Kidney epithelial cell (primary cell): ENCODE data around the gene PRICKLE4. TPM values are rescaled to one million over a fixed set of nuclear protein-coding genes. Genes with fewer than 3 reads are reported as not detected.
"Not testable (repeated sequence)": the region's sequence is repeated elsewhere in the genome, so short reads cannot be mapped to it uniquely, and the experiment has no call there.

Experiments
- DNase-seq: peaks from one replicate; pipeline ENCODE4 v3.0.0-alpha.2; 2010; ENCODE audit warnings: low read depth
- H3K27me3 ChIP-seq: 2 replicates; pipeline ENCODE4 v1.6.0; 2011; ENCODE audit warnings: low read length; ENCODE audit not compliant: control insufficient read depth, insufficient read depth
- H3K36me3 ChIP-seq: 2 replicates; pipeline ENCODE4 v1.5.1; 2011; ENCODE audit warnings: low read length; ENCODE audit not compliant: control insufficient read depth, insufficient read depth
- H3K4me3 ChIP-seq: 2 replicates; pipeline ENCODE4 v1.5.1; 2011; ENCODE audit warnings: low read depth, mild to moderate bottlenecking, control low read depth, low read length
- total RNA-seq: library from RNA; depleted of rRNA; stranded (reverse); fragments of >200 nt; gene quantifications from 2 replicates; pipeline ENCODE4 v1.2.3, GENCODE V29; 2015
- TF ChIP-seq, protein P1 (sequence below): IDR thresholded peaks from 2 replicates; pipeline ENCODE4 v1.5.1; 2011; ENCODE audit warnings: mild to moderate bottlenecking, moderate library complexity, low read length, control low read depth, inconsistent platforms; ENCODE audit not compliant: insufficient read depth, poor library complexity, severe bottlenecking

PRICKLE4 gene
- total RNA-seq, 1 donor from 2014 or later, result not detected

DNA sequence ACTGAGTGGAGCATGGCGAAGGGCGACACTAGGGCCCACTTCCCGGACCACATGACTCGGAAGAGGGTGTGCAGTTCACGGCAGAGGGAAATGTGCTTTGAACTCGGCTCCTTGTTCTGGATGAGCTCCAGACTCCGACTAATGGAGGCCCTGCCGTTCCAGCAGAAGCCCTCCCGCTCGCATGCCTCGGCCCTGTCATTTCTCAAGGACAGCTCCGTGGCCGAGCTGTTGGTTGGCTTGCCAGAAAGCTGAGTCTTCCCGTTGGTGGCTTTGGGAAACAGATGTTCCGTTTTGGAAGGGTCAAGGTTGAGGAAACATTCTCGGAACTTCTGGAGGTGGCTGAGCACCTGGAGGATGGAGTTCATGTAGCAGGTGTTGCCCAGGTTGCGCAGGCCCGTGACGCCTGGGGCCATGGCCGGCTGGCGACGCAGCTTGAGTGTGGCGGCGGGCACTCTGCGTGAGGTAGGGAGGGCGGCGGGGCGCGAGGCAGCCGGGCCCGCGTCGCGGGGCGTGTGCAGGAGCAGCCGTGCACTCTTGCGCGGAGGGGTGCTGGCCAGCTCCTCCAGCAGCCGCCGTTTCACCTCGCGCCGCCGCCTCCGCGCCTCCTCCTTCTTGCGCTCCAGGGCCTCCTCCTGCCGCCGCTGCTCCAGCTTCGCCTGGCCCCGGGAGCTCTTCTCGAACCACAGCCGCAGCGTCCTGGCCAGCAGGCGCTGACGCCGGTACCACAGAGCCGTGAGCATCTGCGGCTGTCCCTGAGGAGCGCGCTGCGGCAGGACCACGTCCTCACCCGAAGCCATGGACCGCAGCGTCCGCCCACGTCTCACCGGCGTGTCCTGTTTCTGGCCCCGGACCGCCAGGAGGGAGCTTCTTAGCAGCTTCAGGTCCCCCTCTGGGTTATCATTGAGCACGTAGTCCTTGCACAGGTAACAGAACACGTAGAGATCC lies 25.5 kb downstream of the PRICKLE4 start:
- Histone ChIP-seq H3K4me3 (no peak overlapping the region), H3K36me3 (no peaks in the 10 kb centered on the region), H3K27me3 (no peaks in the 10 kb centered on the region)
- TF ChIP-seq, protein P1, sequence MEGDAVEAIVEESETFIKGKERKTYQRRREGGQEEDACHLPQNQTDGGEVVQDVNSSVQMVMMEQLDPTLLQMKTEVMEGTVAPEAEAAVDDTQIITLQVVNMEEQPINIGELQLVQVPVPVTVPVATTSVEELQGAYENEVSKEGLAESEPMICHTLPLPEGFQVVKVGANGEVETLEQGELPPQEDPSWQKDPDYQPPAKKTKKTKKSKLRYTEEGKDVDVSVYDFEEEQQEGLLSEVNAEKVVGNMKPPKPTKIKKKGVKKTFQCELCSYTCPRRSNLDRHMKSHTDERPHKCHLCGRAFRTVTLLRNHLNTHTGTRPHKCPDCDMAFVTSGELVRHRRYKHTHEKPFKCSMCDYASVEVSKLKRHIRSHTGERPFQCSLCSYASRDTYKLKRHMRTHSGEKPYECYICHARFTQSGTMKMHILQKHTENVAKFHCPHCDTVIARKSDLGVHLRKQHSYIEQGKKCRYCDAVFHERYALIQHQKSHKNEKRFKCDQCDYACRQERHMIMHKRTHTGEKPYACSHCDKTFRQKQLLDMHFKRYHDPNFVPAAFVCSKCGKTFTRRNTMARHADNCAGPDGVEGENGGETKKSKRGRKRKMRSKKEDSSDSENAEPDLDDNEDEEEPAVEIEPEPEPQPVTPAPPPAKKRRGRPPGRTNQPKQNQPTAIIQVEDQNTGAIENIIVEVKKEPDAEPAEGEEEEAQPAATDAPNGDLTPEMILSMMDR, result no peak
- DNase-seq, result no peak

DNA sequence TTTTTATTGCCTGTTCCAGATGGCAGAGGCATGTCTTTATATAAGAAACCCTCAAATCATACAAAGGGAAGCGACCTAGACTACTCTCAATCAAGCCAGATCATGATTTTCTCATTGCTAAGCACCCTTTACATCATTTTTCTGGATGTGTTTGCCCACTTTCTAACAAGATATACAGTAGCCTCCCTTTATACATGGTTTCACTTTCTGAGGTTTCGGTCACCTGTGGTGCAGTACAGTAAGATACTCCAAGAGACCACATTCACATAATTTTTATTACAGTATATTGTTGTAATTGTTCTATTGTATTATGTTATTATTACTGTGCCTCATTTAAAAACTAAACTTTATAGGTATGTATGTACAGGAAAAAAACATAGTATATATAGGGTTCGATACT lies 30.5 kb downstream of the PRICKLE4 start:
- TF ChIP-seq, protein P1, result no peak
- H3K36me3 ChIP-seq, result no peaks in the 10 kb centered on the region
- H3K27me3 ChIP-seq, result no peaks in the 10 kb centered on the region
- no peak for DNase-seq
- H3K4me3 ChIP-seq, result no peak overlapping the region

DNA sequence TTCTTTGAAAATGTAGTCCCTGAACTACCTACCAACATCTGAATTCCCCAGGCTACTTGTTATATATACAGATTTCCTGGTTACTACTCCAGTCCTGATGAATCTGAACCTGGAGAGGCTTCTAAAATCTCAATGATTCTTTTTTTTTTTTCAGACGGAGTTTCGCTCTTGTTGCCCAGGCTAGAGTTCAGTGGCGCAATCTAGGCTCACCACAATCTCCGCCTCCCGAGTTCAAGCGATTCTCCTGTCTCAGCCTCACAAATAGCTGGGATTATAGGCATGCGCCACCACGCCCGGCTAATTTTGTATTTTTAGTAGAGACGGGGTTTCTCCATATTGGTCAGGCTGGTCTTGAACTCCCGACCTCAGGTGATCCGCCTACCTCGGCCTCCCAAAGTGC lies 31.4 kb downstream of the PRICKLE4 start:
- H3K4me3 ChIP-seq, H3K36me3 ChIP-seq, H3K27me3 ChIP-seq, DNase-seq: not testable (repeated sequence)

DNA sequence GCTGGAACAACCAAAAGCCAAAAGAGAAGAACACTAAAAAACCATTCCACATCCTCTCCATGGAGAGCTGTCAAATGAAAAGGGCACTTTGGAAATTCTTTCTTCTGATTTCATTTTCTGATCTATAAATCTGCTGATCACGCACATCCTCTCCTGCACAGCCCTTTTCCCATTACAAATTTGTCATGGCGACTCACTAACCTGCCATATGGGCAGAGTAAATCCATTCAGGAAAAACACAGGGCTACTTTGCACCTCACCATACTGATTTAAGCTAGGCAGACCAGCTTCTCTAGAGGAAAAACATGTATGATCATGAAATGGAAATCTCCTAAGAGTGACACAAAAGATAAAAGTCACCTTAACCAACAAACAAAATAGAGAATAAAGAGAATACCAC lies 32.9 kb downstream of the PRICKLE4 start:
- Histone ChIP-seq H3K27me3 (no peaks in the 10 kb centered on the region), H3K4me3 (no peak overlapping the region), H3K36me3 (no peaks in the 10 kb centered on the region)
- TF ChIP-seq, protein P1, result no peak
- DNase-seq, result no peak

DNA sequence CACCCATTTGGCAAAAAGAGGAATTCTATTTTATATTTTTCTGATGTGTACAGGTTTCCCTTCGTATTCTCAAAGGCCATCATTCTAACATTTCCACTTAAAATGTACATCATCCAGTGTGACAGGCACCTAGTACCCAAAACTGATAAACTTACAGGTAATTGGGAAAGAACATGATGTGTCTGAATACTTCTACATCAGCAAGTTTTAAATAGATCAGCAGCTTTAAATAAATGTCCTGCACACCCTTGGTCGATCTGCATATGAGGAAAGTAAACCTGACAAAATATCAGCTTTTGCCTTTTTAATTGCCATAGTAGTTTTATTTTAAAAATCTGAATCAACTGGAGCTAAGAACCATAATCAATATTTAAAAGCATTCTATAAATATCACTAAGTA lies 33.4 kb downstream of the PRICKLE4 start:
- Histone ChIP-seq H3K36me3 (no peaks in the 10 kb centered on the region), H3K4me3 (no peak overlapping the region), H3K27me3 (no peaks in the 10 kb centered on the region)
- TF ChIP-seq, protein P1, result no peak
- DNase-seq, result no peak

DNA sequence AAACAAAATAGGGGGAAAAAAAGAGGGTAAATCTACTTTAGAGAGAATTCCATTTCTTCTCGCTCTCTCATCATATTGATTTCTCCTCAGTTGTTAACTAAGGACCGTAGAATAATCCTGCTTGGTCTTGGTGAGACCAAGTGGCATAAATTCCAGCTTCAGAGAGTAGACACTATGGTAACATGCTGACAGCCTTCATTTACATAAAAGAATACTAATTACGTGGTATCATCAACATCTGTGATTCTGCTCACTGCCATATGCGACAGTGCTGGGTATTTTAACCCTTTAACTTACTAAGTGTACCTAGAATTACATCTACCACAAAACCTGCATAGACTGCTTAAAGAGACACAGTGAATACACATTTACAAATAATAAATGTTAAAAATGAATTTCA lies 34.0 kb downstream of the PRICKLE4 start:
- Histone ChIP-seq H3K36me3 (no peaks in the 10 kb centered on the region), H3K4me3 (no peak overlapping the region), H3K27me3 (no peaks in the 10 kb centered on the region)
- DNase-seq, result no peak
- TF ChIP-seq, protein P1, result no peak
